HPDE6-E6E7 (cell line): Measurements from ENCODE around the gene F2.
"Not testable (repeated sequence)": the region's sequence is repeated elsewhere in the genome, so short reads cannot be mapped to it uniquely, and the experiment has no call there.

Experiments
- DNase-seq: peaks from one replicate; pipeline ENCODE4 v3.0.0; 2011; ENCODE audit warnings: missing footprints; ENCODE audit errors: extremely low spot score

The F2 gene

DNA sequence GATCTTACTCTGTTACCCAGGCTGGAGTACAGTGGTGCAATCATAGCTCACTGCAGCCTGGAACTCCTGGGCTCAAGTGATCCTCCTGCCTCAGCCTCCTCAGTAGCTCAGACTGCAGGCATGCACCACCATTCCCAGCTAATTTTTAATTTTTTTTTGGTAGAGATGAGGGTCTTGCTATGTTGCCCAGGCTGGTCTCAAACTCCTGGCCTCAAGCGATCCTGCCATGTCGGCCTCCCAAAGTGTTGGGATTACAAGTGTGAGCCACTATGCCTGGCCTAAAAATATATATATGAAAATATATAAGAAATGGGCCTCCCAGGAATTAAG, 1.2 kb upstream of the F2 start:
- not testable (repeated sequence) for DNase-seq

GRCh38 chr11:46718155-46719019, 626 bp upstream of the F2 start:
- no peak for DNase-seq

DNA sequence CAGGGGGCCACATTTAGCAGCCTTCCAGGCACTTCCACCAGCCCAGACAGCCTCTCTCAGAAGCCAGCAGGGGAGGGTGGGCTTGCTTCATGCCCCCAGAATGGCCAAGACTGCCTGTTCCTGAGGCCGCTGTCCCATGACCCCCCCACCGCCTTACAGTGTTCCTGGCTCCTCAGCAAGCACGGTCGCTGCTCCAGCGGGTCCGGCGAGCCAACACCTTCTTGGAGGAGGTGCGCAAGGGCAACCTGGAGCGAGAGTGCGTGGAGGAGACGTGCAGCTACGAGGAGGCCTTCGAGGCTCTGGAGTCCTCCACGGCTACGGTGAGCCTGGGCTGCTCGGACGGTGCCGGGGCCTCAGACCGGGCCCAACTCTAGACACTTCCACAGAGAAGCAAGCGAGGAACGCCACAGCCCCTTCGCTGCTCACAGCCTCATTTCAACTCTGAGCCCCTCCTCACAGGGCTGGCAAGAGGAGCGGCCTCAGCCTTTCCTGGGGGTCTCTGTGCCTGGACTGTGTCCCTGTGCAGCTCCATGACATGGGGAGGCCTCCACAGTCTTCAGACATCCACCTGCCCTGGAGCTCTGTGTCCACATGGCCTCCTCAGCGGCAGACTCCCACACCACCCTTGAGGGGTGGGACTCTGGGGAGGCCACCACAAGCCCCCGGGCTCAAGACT, 668 bp downstream of the F2 start:
- DNase-seq, result no peak

- no peak for DNase-seq
These were observed 2.3 kb downstream of the F2 start for GRCh38 chr11:46721286-46721685.

DNA sequence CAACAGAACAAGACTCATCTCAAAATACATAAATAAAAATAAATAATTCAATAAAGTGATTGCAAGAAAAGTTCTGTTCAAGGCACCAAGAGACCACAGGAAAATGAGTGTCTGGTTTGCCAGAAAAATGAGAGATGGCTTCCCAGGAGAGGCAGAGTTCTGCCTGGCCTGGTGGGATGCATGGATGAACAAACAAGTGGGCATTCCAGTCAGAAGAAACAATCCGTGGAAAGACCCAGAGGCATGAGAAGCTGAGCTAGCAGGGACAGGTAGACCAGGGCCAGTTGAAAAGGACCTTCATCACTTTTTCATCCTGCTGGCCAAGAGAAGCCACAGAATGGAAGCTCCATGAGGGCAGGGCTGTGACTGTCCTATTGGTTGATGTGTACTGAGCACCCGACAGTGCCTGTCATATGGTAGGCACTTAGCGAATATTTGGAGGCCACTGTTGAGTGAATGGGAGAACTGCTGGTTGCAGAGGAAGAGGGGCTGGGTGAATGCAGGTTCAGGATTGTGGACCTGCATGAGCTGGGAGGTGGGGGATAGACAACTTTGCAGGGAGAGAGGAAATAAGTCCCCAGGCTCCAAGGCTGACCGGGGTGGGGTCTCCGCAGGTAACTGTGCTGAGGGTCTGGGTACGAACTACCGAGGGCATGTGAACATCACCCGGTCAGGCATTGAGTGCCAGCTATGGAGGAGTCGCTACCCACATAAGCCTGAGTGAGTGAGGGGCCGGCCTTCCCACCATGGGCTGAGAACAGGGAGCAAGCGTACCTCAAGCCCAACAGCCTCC, 3.7 kb downstream of the F2 start:
- DNase-seq, result no peak

- DNase-seq, result no peak
These were observed 4.3 kb downstream of the F2 start for GRCh38 chr11:46723359-46723680.

GRCh38 chr11:46724088-46724487, 5.1 kb downstream of the F2 start:
- no peak for DNase-seq

DNA sequence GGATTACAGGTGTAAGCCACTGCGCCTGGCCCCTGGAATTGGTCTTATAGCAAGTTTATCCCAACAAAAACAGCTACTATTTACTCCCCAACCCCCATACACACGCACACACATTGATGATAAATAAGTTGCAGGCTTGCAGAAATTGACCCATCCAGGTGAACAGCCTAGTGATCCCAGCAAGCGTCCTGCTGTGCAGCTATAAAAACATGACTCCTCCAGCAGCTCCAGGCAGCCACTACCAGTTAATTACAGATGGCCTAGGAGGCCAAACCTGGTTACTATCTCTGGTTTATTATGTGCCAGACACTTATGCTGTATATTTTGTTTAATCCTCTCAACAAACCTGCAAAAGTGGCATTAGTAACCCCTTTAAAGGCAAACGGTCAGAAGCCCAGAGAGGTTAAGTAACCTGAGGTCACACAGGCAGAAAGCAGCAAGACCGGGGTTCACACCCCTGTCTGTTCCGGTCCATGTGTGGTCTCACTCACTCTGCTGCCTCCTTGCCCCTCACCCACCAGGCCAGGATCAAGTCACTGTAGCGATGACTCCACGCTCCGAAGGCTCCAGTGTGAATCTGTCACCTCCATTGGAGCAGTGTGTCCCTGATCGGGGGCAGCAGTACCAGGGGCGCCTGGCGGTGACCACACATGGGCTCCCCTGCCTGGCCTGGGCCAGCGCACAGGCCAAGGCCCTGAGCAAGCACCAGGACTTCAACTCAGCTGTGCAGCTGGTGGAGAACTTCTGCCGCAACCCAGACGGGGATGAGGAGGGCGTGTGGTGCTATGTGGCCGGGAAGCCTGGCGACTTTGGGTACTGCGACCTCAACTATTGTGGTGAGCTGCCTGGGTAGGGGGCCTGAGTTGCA, 6.6 kb downstream of the F2 start:
- DNase-seq, result no peak

DNA sequence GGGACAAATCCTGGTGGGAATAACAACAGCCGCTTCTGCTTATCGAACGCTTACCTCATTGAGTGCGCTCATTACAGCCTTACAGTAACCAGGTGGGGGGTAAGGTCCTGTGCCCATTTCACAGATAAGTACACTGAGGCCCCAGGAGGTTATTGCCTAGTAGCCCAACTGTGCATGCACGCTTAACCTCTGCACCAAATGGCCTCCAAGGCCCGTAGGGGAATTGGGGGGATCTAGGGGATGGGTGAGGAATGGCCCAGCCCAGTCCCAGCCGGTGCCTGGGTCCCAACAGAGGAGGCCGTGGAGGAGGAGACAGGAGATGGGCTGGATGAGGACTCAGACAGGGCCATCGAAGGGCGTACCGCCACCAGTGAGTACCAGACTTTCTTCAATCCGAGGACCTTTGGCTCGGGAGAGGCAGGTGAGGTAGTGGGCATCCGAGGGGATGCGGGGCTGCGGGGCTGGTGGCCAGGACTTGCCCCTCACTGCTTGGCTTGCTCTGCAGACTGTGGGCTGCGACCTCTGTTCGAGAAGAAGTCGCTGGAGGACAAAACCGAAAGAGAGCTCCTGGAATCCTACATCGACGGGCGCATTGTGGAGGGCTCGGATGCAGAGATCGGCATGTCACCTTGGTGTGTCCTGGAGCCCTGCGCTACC, 7.3 kb downstream of the F2 start:
- DNase-seq, result no peak

DNA sequence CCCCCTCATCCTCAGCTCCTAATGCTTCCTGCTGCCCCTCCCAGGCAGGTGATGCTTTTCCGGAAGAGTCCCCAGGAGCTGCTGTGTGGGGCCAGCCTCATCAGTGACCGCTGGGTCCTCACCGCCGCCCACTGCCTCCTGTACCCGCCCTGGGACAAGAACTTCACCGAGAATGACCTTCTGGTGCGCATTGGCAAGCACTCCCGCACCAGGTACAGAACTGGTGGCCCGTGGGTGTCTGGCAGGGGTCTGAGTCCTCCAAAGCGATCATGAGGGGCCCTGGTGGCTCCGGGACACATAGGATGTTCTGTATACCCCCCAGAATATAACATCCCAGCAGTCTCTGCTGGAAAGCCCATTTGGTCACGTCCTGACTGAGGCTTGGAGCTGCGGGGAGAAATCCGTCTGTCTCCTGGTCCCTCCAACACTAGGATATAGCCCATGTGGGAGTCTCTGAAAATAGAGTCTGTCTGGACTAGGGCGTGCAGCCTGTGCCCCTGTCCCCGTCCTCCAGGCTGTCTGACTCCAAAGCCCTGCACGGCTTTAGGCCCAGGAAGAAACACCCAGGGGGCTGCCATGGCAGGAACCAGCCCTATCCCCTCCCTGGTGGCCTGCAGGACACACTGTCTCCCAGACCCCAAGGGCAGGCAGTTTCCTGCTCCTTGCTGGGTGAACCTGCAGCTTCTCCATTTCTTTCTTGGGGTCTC, 9.1 kb downstream of the F2 start:
- no peak for DNase-seq

GRCh38 chr11:46728659-46729040, 9.6 kb downstream of the F2 start:
- DNase-seq, result no peak

- DNase-seq, result no peak
These were observed 10.4 kb downstream of the F2 start for GRCh38 chr11:46729110-46730027.

DNA sequence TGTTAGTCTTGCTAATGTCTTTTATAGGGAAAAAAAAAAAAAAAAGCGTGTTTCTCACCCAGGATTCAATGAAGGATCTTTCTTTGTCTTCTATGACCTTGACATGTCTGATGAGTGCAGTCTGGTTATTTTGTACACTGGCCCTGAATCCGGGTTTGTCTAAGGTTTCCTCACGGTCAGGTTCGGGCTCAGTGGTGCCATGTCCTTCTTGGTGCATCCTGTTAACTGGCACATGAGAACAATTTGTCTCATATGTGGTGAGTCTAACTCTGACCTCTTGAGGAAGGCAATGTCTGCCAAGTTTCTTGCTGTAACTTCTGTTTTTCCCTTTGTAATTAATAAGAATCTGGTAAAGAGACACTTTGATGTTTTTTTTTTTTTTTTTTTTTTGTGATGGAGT, 12.5 kb downstream of the F2 start:
- no peak for DNase-seq

DNA sequence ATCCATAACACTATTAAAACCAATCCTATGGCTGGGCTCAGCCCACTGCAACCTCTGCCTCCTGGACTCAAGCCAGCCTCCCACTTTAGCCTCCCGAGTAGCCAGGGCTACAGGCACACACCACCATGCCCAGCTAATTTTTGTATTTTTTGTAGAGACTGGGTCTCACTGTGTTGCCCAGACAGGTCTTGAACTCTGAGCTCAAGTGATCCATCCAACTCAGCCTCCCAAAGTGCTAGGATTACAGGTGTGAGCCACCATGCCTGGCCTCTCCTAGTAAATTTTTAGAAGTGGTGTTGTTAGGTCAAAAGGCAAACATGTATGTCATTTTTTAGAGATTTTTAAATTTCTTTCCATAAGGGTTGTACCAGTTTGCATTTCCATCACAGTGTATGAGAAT, 14.2 kb downstream of the F2 start:
- DNase-seq, result no peak

DNA sequence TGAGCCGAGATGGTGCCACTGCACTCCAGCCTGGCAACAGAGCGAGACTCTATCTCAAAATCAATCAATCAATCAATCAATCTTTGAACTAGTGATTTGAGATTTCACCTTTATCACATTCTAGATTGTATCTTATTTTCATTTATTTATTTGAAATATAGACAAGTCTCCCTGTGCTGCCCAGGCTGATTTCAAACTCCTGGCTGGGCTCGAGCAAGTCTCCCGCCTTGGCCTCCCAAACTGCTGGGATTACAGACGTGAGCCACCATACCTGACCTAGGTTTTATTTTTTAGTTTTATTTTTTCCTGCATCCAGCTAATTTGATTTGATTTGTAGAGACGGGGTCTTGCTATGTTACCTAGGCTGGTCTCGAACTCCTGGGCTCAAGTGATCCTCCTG, 17.1 kb downstream of the F2 start:
- no peak for DNase-seq

DNA sequence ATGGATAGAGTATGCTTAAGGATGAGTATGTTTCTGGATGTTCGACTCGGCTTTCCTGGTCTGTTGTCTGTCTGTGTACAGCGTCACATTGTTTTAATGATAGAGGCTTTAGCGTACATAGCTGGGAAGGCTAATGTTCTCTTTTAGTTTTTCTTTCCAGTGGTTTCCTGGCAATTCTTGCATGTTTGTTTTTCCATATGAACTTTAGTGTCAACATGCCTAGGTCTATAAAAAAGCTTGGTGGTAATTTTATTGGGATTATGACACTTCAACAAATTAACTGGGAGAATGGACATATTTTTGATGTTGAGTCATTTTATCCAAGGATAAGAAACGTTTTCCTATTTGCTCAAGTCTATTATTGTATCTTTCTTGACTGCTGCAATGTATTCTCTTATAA, 17.6 kb downstream of the F2 start:
- DNase-seq, result no peak

GRCh38 chr11:46737699-46738098, 18.7 kb downstream of the F2 start:
- DNase-seq, result no peak

GRCh38 chr11:46738887-46739286, 19.9 kb downstream of the F2 start:
- no peak for DNase-seq

GRCh38 chr11:46741600-46742484, 22.8 kb downstream of the F2 start:
- no peak for DNase-seq
